Endothelial cell of umbilical vein (primary cell): Measurements from ENCODE around the gene ACOX1. TPM values are rescaled to one million over a fixed set of nuclear protein-coding genes. Genes with fewer than 3 reads are reported as not detected.

ENCODE experiments used
- BruUV-seq: library from RNA; stranded (reverse); fragments of 400-500 nt; replicated peaks from 2 replicates; lab custom pipeline; 2021; lab: Mats Ljungman, UMichigan
- CTCF ChIA-PET: fragments of 300-600, 350-600 bp; sonication (Branson Sonifier 250); formaldehyde crosslinking; loops from one replicate; lab custom pipeline; 2021; ENCODE audit warnings: antibody characterized with exemption, inconsistent platforms; lab: Charles Lee
- POLR2A ChIA-PET: fragments of 300-600, 350-600 bp; sonication (Branson Sonifier 250); formaldehyde crosslinking; loops from one replicate; lab custom pipeline; 2021; ENCODE audit warnings: antibody characterized with exemption, inconsistent platforms; lab: Charles Lee
- DNase-seq: peaks from one replicate; pipeline ENCODE4 v3.0.0-alpha.2; 2011; ENCODE audit warnings: low read depth, low spot score
- FAIRE-seq: peaks from 2 replicates; lab custom pipeline; 2011; peaks lifted over from hg19 to GRCh38; lab: Jason Lieb, UNC
- H2AFZ ChIP-seq: 2 replicates; pipeline ENCODE4 v1.6.0; 2012; ENCODE audit warnings: low read depth, low read length, control low read depth, inconsistent platforms
- H3K27ac ChIP-seq: 2 replicates; pipeline ENCODE4 v1.5.1; 2011; ENCODE audit warnings: low read depth, mild to moderate bottlenecking, control low read depth, low read length, moderate library complexity; ENCODE audit not compliant: insufficient read depth
- H3K27me3 ChIP-seq, 2 experiments: 2 replicates each; pipeline versions ENCODE4 v1.6.0 to v1.6.1; 2011; ENCODE audit warnings: low read length in 2 of 2, mixed read lengths in 1 of 2; ENCODE audit not compliant: control insufficient read depth in 2 of 2, insufficient read depth in 2 of 2
- H3K36me3 ChIP-seq, 2 experiments: 2 replicates in 1 of 2; 3 replicates in 1 of 2; pipeline ENCODE4 v1.5.1; 2011; ENCODE audit warnings: low read length in 2 of 2, mild to moderate bottlenecking in 1 of 2, moderate library complexity in 1 of 2; ENCODE audit not compliant: control insufficient read depth in 2 of 2, insufficient read depth in 2 of 2; ENCODE audit errors: extremely low read depth in 1 of 2
- H3K4me1 ChIP-seq: 3 replicates; pipeline ENCODE4 v1.5.1; 2011; ENCODE audit warnings: mild to moderate bottlenecking, low read length; ENCODE audit not compliant: control insufficient read depth, insufficient read depth; ENCODE audit errors: extremely low read depth
- H3K4me2 ChIP-seq: 2 replicates; pipeline ENCODE4 v1.6.1; 2011; ENCODE audit warnings: low read length, control low read depth, mixed read lengths; ENCODE audit not compliant: insufficient read depth
- H3K4me3 ChIP-seq, 3 experiments: fragments of 200-600 bp in 1 of 3; sonication (generic), shearing (Covaris generic) in 1 of 3; replicated peaks in 1 of 3; 2 replicates each; pipeline ENCODE4 v1.5.1; 2011 to 2016; ENCODE audit warnings: control low read depth in 3 of 3, low read length in 3 of 3, mild to moderate bottlenecking in 2 of 3, inconsistent platforms in 1 of 3, low read depth in 1 of 3, moderate library complexity in 1 of 3; ENCODE audit not compliant: insufficient read depth in 1 of 3
- H3K79me2 ChIP-seq: 2 replicates; pipeline ENCODE4 v1.6.0; 2012; ENCODE audit warnings: low read length, inconsistent platforms; ENCODE audit not compliant: control insufficient read depth, insufficient read depth
- H3K9ac ChIP-seq: replicated peaks from 2 replicates; pipeline ENCODE3; 2011; ENCODE audit warnings: low read length, control low read depth; ENCODE audit not compliant: insufficient read depth; ENCODE audit errors: extremely low read depth
- H3K9me1 ChIP-seq: replicated peaks from 3 replicates; pipeline ENCODE4 v1.6.0; 2011; ENCODE audit warnings: mild to moderate bottlenecking, low read length; ENCODE audit not compliant: control insufficient read depth, insufficient read depth; ENCODE audit errors: extremely low read depth
- H3K9me3 ChIP-seq: replicated peaks from 2 replicates; pipeline ENCODE4 v1.5.1; 2012; ENCODE audit warnings: low read length, inconsistent platforms; ENCODE audit not compliant: control insufficient read depth, insufficient read depth
- H4K20me1 ChIP-seq: replicated peaks from 2 replicates; pipeline ENCODE3; 2011; ENCODE audit warnings: mild to moderate bottlenecking, low read length; ENCODE audit not compliant: control insufficient read depth, insufficient read depth; ENCODE audit errors: extremely low read depth
- EZH2 ChIP-seq: IDR thresholded peaks from 2 replicates; pipeline ENCODE4 v1.6.1; 2012; ENCODE audit warnings: borderline replicate concordance, low read depth, mild to moderate bottlenecking, moderate library complexity, low read length, inconsistent platforms; ENCODE audit not compliant: severe bottlenecking
- FOS ChIP-seq: IDR thresholded peaks from 2 replicates; pipeline ENCODE4 v1.6.1; 2011; ENCODE audit warnings: mild to moderate bottlenecking, low read length, moderate library complexity, borderline replicate concordance; ENCODE audit not compliant: insufficient read depth
- GATA2 ChIP-seq: IDR thresholded peaks from 2 replicates; pipeline ENCODE4 v1.7.0; 2011; ENCODE audit warnings: low read depth, mild to moderate bottlenecking, moderate library complexity, mixed read lengths, low read length; ENCODE audit not compliant: insufficient read length, insufficient read depth
- JUN ChIP-seq: IDR thresholded peaks from 2 replicates; pipeline ENCODE4 v1.6.1; 2011; ENCODE audit warnings: borderline replicate concordance, low read depth; ENCODE audit not compliant: insufficient read length, insufficient read depth
- MAX ChIP-seq: IDR thresholded peaks from 2 replicates; pipeline ENCODE4 v1.6.1; 2011; ENCODE audit not compliant: insufficient read depth, insufficient read length
- MYC ChIP-seq: IDR thresholded peaks from one replicate; pipeline ENCODE4 v1.6.1; 2011; ENCODE audit warnings: mild to moderate bottlenecking, low read depth, low read length
- POLR2A ChIP-seq: IDR thresholded peaks from 2 replicates; pipeline ENCODE4 v1.6.1; 2012; ENCODE audit warnings: low read depth, mild to moderate bottlenecking, control low read depth, low read length
- POLR2AphosphoS5 ChIP-seq: IDR thresholded peaks from 2 replicates; pipeline ENCODE4 v1.6.1; 2012; ENCODE audit warnings: low read depth, mild to moderate bottlenecking, control low read depth, low read length, moderate library complexity; ENCODE audit not compliant: insufficient read depth
- dilution Hi-C: fragments of 300-500 bp; cut with MboI; formaldehyde crosslinking; loops from one replicate; pipeline ENCODE4 v1.15.0; 2019; ENCODE audit warnings: low sequenced_read_pairs; ENCODE audit not compliant: extremely low pct_ligation_motif_present
- intact Hi-C: fragments of 100-400 bp; cut with micrococcal nuclease; formaldehyde crosslinking; loops from one replicate; pipeline ENCODE4 v1.10.0; 2022
- polyA plus RNA-seq, 4 experiments: library from polyadenylated mRNA; depleted of rRNA in 3 of 4; stranded (reverse) in 3 of 4; unstranded in 1 of 4; fragments of >200 nt; gene quantifications; 2 replicates each; pipeline versions ENCODE4 v1.2.1 to v1.2.3, GENCODE V29; 2011 to 2012; ENCODE audit warnings: missing spikeins in 1 of 4
- total RNA-seq: library from RNA; stranded (reverse); gene quantifications from 2 replicates; pipeline ENCODE4 v1.2.3, GENCODE V29; 2021
- TF ChIP-seq, protein P1 (sequence below), 2 donors: IDR thresholded peaks; 1 replicate in 1 of 2; 2 replicates in 1 of 2; pipeline ENCODE4 v1.5.1; 2011; ENCODE audit warnings: low read length in 2 of 2, mild to moderate bottlenecking in 2 of 2, moderate library complexity in 2 of 2, control low read depth in 1 of 2, inconsistent platforms in 1 of 2, low read depth in 1 of 2; ENCODE audit not compliant: insufficient read depth in 1 of 2; ENCODE audit errors: extremely low read depth in 1 of 2

ACOX1 gene
- total and polyA plus RNA-seq, 2 donors (not counting 3 experiments of a cell fraction or from before 2014, with no cell fraction given): 17.9 to 45.1 TPM

- TF ChIP-seq EZH2 (no peak), POLR2A (no peak), GATA2 (no peak), POLR2AphosphoS5 (no peak), MAX (no peak), MYC (no peak), JUN (no peak), FOS (no peak)
- TF ChIP-seq, protein P1, sequence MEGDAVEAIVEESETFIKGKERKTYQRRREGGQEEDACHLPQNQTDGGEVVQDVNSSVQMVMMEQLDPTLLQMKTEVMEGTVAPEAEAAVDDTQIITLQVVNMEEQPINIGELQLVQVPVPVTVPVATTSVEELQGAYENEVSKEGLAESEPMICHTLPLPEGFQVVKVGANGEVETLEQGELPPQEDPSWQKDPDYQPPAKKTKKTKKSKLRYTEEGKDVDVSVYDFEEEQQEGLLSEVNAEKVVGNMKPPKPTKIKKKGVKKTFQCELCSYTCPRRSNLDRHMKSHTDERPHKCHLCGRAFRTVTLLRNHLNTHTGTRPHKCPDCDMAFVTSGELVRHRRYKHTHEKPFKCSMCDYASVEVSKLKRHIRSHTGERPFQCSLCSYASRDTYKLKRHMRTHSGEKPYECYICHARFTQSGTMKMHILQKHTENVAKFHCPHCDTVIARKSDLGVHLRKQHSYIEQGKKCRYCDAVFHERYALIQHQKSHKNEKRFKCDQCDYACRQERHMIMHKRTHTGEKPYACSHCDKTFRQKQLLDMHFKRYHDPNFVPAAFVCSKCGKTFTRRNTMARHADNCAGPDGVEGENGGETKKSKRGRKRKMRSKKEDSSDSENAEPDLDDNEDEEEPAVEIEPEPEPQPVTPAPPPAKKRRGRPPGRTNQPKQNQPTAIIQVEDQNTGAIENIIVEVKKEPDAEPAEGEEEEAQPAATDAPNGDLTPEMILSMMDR (IDR thresholded peaks at IDR 0.05; ENCODE audit: extremely low read depth in 1 of 2, insufficient read depth in 1 of 2, low read depth in 1 of 2, low read length in 2 of 2): no peak
- no peak overlapping the region for H2AFZ ChIP-seq
- DNase-seq (no peak), FAIRE-seq (no peak)
- H3K9ac ChIP-seq: no peak overlapping the region
- BruUV-seq: no TSS peak
- no peaks in the 10 kb centered on the region for H3K9me3 ChIP-seq
- no peaks in the 10 kb centered on the region for H3K36me3 ChIP-seq
- no peaks in the 10 kb centered on the region for H3K27me3 ChIP-seq
- no peak overlapping the region for H3K4me2 ChIP-seq
- intact Hi-C loops: loop anchor here (10.0 kb wide), 2 partner anchors 166 to 256 kb away; no protein-coding TSS in a partner anchor
- H3K27ac ChIP-seq: no peak overlapping the region
- H4K20me1 ChIP-seq: no peaks in the 10 kb centered on the region
- ChIA-PET CTCF (interaction anchor here (1.1 to 1.3 kb wide), 2 partner anchors 18 to 164 kb away, joined by 3 read pairs; partner anchors contain the start of gene CDK3), POLR2A (no interaction called here)
- H3K9me1 ChIP-seq: no peaks in the 10 kb centered on the region
- dilution Hi-C loops: no loop called here
- H3K79me2 ChIP-seq: no peaks in the 10 kb centered on the region
- H3K4me1 ChIP-seq: no peaks in the 10 kb centered on the region
- no peak overlapping the region for H3K4me3 ChIP-seq
These were observed 39.3 kb upstream of the ACOX1 start for GRCh38 chr17:76018340-76018680.
